Stimulated activated CD8-positive, alpha-beta memory T cell treated with anti-CD3 and anti-CD28 coated beads, Interleukin-2, amount 100 ng/mL, for 1 hour (primary cell): ENCODE data around the gene NRXN3.

Experiments
- DNase-seq, 2 donors: peaks; one replicate each; pipeline ENCODE4 v3.0.0-alpha.2; 2020; ENCODE audit warnings: low read depth in 2 of 2

NRXN3 gene

GRCh38 chr14:79352076-79352630 is 1182.0 kb downstream of the NRXN3 start:
- no peak for DNase-seq

- DNase-seq: no peak
These were observed 1184.2 kb downstream of the NRXN3 start for GRCh38 chr14:79354336-79354735.

DNA sequence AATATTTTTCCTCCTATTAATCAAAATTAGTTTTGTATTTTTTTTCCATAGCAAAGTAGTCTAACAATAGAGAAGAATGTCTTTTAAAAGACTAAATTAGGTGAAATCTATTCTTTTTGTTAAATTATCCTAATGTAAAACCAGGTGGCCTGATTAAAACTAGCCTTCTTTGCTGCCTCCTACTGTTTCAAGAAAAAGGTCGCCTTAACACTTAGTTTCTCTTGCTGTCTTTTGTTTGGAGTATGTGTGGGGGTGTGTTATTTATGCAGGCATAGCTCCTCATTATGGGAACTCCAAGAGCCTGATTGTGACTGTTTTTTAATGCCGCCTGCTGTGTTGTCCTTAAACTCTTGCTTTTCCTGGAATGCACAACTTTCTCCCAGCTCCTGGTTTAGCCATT is 1185.9 kb downstream of the NRXN3 start:
- no peak for DNase-seq

GRCh38 chr14:79357307-79357706 is 1187.1 kb downstream of the NRXN3 start:
- DNase-seq: no peak

- DNase-seq: no peak
These were observed 1193.1 kb downstream of the NRXN3 start for GRCh38 chr14:79363291-79363690.

DNA sequence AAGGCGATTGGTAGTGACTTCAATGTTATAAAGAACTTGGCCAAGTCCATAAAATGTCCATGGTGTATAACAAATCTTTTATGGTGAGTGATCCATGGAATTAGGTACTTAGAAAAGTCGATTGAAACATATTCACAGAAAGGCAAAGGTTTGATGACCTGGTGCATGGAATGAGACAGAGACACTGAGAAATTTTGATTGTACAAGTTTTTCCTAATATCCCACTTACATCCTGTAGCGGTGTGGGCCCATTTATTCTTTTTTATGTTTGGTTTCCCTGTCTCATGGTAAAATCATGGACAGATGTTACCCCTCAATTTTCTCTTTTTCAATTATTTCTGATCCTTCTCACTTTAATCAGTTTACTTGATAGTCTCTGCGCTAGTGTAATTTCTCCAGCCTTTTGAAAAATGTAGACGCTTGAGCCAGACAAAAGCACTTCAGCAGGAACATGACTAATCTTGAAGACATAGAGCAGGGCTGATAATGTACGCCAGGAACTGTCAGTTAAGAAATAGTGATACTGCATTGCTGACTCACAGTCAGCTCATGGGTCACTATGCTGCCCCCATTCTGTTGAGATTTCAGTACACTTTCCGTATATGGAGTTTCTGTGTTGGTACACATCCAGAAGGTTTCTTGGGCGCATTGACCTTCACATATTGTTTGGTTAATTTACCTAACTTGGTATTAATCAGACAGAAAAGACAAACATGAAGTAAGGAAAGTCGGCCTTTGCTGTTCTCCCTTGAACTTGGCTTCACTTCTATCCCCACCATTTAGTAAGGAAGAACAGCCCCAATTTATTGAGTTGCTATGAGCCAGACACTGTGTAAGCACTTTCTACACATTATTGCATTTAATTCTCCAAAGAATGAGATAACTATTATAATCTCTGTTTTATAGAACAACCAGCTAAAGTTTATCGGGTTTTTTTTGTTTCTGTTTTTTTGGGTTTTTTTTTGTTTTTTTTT is 1199.5 kb downstream of the NRXN3 start:
- no peak for DNase-seq

- DNase-seq: no peak
These were observed 1200.8 kb downstream of the NRXN3 start for GRCh38 chr14:79370969-79371368.

GRCh38 chr14:79373451-79373850 is 1203.3 kb downstream of the NRXN3 start:
- DNase-seq: no peak

GRCh38 chr14:79375356-79375755 is 1205.2 kb downstream of the NRXN3 start:
- DNase-seq: no peak

DNA sequence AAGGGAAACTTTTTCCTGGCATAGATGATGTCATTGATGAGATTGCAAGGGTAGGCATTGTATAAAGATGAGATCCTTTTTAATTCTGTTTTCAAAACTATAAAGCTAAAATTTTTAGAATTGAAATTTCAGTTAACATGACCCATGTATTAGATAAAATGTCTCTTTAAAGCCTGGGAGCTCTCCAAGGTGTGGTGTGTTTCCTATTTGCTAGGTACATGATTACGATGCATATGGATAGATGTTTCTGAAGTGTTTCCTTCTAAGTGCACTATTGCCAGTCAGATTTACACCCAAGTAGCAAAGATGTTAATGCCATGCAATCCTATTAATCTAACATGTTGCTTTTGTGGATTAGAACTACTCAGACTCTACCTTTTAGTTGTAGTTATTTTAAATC is 1206.4 kb downstream of the NRXN3 start:
- DNase-seq: no peak

DNA sequence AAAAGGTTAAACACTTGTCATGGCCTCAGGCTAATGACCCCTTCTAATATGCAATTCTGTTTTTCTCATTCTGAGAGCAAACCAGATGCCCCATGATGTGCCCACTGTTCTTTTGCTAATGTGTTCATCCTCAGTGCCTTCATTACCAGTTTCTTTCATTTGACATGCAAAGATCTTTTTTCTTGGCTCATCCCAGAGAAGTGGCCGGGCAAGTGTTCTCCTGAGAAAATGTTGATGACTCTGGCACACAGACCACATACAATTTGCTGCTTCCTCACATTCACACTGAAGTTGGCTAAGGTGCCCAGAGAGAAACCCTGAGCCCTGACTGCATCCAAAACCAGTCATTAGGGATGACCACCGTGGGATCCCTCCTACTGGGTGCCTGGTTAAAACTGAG is 1207.8 kb downstream of the NRXN3 start:
- no peak for DNase-seq

GRCh38 chr14:79379266-79379665 is 1209.1 kb downstream of the NRXN3 start:
- no peak for DNase-seq

GRCh38 chr14:79383031-79383430 is 1212.9 kb downstream of the NRXN3 start:
- DNase-seq: no peak

GRCh38 chr14:79383475-79383874 is 1213.3 kb downstream of the NRXN3 start:
- no peak for DNase-seq

DNA sequence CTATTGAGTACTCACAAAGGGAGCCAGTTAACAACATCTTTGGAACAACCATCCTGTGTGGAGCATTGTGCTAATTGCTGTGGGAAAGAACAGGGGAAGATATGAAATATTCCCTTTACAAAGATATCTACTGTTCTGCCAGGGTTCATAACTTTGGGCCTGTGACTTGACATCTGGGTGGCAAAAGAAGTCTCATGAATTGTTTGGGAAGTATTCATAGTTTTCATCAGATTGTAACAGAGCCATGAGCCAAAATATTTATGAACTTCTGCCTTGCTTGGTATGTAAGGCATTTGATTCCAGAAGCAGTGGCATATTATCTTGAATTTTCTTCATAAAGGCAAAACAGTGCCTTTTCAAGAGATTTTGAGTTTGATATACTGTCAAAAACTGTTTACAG is 1224.9 kb downstream of the NRXN3 start:
- no peak for DNase-seq

DNA sequence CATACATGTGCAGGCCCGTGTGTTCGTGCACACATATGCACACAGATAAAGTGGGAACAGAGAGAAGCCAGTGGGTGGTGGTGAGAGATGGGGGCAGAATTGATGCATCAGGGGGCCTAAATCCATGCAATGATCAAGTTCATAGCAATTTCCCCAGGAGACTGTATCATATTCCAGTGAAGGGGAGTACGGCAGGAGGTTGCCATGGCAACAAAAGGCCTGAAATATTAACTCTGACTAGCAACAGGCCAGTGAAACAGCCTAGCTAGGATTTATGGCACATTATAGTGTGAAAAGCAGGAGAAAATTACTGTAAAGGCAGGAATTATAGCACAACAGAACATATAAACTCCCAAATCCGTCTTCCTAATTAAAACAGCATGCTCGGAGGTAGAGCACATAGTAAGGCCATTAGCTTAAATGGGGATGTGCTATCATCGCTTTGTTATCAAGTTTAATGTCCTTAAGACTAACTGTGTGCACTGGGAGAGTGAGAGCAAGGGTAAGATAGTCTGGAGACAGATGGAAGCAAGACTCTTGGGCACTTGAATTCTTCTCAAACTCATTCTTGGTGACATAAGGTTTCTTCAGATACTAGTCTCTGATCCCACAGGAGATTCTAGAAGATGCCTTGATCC is 1234.8 kb downstream of the NRXN3 start:
- DNase-seq: no peak

- DNase-seq: no peak
These were observed 1235.3 kb downstream of the NRXN3 start for GRCh38 chr14:79405512-79405910.

DNA sequence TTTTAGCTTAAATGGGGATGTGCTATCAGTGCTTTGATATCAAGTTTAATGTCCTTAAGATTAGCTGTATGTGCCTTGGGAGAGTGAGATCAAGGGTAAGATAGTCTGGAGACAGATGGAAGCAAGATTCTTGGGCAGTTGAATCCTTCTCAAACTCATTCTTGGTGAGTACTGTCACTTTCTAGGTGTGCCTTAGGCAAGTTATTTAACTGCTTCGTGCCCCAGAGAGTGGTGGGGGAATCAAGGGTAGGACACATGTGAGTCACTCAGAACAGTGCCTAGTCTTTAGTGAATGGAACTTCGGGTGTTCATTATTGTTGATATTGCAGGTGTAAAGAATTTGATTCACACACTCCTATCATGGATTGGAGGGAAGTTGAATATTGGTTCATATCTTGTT is 1237.4 kb downstream of the NRXN3 start:
- DNase-seq: no peak

DNA sequence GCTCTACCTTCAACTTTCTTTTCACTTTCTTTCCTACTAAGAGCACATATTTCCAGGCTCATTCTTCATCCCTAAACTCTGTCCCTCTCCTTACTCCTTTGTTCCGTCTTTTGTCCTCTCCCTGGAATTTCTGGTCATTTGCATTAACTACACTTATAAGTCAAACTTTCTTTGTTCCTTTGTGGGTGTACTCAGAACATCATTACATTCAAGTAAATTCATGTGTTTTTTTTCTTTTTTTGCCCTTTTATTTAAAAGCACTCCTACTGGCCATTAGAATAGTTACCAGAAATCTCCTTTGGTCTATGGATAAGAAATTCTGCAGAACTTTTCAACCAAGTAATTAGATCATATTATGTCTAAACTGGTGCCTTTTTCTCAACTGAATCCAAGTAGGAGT is 1238.5 kb downstream of the NRXN3 start:
- no peak for DNase-seq

- no peak for DNase-seq
These were observed 1241.4 kb downstream of the NRXN3 start for GRCh38 chr14:79411403-79412174.

DNA sequence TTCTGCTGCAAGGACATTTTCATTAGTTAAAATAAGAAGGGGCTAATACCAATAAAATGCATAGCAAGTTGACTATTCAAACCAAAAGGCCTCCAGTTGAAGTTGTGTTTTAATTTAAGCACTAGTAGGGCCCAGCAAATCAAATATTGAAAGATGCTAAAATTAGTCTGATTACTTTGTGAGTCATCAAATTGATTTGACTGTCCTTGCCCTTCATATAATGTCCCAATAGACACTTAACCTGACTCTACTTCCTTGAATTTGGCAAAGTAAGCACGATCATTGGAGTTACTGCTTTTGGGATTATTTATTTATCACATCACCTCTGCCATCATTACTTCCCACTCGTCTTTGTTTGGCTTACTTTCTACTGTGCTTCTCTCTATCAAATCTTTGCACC is 1242.6 kb downstream of the NRXN3 start:
- no peak for DNase-seq
